GM19238 (cell line): Measurements from ENCODE around the gene C7orf57.

ENCODE experiments used
- DNase-seq: peaks from one replicate; pipeline ENCODE4 v3.0.0; 2011; ENCODE audit warnings: low spot score; ENCODE audit not compliant: insufficient read length

C7orf57 gene

DNA sequence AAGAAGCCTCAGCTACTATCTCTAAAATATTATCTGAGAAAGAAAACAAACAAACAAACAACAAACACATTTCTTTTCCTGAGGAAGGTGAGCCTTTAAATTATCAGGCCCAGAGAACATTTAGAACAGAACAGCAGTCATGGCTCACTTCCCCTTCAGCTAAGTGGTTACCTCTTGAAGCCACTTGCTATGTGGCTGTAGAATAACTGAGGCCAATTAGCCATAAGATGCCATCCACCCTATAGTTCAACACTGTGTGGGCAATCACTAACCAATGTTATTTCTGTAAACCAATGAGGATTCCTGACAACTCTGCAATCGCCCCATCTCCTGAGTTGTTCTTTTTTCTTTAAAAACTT lies 50.1 kb downstream of the C7orf57 start:
- no peak for DNase-seq

DNA sequence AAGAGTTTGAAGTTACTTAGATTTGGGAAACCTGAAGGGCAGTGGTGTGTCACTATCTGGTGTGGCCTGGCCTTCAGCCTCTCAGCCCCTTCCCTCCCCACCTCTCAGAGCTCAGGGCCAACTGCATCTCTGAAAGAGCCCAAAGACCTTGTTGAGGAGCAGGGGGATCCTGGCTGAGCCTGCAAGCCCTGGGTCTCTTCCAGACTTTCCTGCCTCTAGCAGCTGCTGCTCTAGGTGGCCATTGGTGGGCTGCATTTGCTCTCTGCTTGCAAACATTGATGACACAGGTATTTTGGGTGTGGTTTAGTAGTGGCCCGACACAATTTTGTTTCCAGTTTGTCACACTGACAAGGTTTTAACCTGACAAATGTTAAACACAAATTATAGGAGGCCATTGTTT lies 50.6 kb downstream of the C7orf57 start:
- DNase-seq = no peak

DNA sequence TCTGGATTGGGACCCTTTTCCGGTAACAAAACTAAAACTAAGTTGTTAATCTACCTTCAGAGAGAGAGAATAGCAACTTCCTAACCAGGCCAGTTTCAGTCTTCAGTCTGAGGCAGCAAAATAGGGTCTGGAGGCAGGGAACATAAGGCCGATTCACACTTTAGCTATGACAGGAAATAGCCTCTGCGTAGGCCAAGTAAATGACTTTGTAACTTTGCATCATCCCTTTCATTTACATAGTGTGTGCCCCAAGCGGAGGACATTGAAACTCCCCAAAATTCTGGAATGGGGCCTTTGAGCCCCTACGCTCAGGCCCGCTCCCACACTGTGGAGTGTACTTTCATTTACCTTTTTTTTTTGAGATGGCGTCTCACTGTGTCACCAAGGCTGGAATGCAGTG lies 52.0 kb downstream of the C7orf57 start:
- DNase-seq = no peak

DNA sequence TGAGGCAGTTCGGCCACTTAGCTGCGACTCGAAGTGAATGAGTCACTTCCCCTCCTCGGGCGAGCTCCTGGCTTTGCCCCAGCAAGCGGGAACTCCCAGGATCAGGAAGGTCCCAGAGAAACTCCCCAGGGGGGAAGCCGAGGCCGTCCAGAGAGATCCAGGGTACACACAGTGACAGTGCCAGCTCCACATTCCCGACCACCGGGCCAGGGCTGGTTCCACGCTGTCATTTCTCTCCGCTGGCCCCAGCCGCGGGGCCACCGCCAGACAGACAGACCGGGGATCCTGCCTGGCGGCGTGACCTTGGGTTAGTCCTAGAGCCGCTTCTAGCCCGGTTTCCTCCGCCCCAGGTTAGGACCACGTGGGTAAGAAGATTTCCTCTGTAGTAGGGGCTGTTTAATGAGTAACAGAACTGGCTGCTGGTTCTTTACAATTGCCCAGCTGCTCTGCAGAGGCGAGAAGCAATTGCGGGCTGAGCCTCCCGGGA lies 53.3 kb downstream of the C7orf57 start:
- DNase-seq = peak; percentile 73

DNA sequence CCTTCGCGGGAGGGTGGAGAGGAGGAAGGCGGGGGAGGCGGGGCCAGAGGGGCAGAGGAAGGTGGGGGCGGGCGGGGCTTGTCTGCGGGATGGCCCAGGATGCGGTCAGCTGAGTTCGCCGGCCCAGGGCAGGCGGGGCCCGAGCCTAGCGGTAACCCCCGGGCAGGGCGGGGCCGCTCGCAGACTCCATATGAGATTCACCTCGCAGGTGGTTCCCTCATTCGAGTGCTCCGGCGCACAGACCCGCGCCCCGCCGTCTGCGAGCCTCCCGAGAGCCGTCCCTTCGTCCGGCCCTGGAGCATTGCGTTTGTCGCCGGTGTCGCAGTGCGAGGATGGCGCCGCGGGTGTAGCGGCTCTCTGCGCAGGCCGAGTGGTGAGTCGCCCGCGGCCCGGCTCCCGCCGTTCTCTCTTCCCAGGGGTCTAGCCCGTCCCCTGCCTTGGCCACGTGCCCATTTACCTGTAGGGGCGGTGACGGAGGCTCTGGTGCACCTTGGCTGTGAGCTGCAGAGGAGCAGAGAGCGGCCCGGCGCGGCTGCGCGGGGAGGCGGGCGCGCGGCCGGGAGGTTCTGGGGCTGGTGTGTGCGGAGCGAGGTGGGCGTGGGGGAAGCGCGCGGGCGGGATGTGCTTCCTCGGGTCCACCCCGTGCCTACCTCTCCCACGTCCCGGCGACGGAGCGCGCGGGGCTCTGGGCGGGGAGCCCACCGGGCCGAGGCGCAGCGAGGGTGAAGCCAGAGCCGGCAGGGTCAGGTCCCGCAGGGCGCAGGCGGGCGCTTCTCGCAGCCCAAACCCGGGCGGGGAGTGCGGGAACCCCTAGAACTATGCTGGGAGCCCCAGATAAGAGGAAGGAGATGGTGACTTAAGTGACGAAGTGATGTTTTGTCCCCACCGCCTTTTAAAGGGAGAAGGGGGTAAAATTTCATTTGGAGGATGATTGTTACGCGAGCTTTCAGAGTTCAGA lies 54.0 kb downstream of the C7orf57 start, which contains the start of gene UPP1:
Gene UPP1, plus strand, starts transcription at position 220 of the 958 bp plus-strand sequence. CDS start 5,519 bp downstream, outside the sequence.
- no peak for DNase-seq

DNA sequence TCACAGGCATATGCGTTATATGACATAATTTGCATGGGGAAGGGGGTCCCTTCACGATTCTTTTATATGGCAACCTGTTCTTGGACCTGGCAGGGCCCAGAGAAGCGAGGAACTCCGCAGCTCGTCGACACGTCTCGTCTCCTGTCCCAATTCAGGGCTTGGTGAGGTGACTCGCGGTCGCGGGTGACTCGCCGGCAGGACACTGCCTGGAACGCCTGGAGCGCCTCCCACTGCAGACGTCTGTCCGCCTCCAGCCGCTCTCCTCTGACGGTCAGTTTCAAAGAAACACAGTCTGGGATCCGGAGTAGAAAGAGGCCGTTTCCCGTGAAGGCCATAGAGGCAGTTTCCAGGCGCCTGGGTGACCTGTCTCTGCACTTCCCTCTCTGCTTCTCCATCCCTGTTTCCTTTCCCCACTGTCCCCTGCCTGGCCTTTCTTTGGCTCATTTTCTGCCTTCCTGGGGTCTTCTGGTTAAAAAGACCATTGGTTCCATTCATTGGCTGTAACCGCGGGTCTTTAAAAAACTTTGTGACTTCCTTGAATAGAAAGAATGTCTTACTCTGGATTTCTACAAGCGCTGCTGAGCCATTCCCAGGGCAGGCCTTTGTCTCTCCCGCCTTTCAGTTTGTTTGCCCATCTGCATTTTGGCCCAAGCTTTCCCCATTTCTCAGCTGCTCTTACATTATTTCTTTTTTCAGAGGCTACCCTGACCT lies 54.9 kb downstream of the C7orf57 start:
- no peak for DNase-seq

DNA sequence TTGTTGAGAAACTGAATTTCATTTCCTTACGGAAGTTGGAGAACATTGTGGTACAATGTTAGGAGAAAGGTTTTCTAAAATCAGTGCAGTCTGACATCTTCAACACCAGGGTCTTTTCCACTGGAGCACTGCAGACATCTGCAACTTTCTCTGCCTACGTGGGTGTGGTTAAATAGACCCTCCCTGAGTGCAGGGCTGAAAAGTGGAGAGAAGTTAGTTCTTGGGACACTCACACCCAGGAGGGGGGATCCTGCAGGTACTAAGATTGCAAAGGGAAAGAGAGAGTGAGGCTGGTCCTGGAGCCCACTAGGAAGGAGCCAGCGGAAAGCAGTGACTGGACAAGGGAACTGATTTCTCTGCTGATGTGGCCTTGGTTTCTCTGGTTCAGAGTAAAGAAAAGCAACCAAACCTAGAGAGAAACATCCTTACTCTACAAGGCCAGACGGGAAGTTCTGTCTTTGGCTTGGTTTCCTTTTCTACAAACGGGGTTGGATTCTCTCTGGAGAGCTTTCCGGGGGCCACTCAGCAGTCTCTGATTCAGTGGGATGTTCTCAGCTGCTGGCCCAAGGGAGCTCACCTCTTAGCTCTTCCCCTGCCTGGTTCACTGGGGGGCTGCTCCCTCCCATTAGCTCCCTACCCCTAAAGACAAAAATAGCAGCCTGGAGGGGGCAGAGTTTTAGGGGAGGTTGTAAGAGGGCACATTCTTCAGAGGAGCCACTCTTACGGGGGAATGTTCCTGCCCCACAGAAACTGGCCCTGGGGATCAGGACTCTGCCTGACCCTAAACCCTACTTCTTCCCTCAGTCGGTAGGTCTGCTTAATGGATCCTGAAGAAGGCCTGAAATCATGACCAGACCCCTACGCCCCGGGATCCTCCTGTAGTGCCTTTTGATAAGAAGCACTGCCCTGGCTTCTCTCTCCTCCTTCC lies 56.4 kb downstream of the C7orf57 start:
- DNase-seq = no peak

DNA sequence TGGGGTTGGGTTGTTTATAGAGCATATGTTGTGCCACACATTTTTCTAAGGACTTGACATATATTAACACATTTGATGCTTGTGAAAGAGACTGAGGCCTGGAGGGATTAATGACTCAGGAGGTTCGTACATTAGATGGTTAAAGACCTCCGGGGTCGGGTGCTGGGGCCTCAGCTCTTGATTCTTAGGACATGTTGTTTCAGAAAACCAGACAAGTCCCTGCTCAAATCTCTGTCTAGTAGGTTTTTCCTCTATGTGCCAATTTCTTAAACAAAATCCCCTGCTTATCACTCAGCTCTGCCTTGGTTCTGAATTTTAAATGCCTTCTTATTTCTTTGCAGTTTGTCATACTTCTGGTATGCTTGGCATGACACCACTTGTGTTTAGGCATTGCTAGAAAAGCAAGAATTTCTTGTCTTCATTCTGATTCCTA lies 59.5 kb downstream of the C7orf57 start:
- DNase-seq = no peak

DNA sequence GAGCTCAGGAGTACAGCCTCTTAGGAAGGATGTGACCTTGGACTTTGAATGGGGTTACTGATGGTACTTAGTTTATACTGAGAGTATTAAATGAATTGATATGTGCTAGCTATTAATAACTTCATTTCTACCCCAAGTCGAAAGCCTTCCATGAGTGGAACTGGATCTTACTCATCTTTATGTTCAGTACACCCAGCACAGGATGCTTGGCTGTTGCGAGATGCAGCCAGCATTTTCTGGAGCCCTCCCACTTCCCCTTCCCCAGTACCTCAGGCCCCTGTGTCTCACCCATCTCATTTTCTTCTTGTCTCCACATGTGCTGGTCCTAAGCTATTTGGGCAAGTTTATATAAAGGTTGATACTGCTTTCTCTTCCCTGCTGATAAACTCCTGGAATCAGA lies 60.9 kb downstream of the C7orf57 start:
- DNase-seq = no peak

DNA sequence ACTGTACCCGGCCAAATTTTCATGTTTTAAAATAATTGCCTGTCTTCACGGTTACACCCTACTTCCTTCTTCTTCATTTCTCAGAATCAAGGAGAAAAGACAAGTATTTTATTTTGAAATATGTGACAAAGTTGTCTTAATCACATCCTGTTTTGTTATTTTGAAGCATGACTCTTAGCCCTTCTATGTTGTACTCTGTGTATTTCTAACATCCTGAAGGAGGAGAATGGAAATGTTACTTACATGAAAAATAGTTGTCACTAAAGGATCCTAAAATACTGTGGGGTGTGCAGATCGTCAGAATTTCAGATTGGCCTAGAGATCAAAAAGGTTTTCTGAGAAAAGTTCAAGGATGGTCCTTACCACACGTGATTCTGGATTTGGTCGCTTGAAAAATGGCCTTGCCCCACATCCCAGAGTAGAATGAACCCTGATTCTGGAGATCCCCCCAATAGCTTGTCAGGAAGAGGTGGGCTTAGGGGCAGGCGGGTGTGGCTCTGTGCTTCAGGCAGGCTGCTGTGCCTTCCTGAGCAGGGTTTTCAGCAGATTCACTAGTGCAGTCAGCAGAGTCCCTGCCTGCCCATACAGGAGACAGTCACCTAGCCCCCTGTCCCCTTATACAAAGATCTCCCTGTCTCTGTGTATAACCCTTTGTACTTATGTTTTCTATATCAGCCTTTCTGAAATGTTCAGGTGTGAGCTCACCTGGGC lies 62.3 kb downstream of the C7orf57 start:
- DNase-seq = no peak

DNA sequence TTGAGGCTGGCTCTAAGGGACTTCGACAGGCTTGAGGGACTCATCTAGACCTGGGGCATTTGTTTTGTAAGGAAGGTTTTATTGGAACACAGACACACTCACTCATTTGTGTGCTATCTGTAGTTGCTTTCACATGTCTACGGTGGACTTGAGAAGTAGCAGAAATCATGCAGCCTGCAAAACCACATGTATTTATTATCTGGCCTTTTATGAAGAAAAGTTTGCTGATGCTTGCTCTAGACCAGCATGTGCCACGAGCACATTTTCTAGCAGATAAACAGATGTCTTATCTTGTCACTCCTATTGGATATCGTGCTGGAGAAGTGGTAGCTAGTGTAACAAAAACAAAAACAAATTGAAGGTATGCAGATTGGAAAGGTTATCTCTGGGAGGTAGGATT lies 63.5 kb downstream of the C7orf57 start:
- DNase-seq = no peak

DNA sequence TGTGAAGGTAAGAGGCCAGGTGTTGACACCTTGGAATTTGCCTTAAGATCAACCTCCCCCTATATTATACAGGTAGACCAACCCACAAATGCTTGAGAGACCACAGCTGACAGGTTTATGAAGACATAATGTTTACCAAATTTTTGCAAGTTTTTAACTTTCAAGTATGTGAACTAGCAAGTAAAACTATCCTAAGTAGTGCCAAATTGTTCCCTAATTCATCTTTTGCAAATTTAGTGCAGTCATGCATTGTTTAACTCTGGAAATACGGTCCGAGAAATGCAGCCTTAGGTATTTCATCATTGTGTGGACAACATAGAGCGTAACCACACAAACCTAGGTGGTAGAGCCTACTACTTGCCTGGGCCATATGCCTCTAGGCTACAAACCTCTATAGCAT lies 64.4 kb downstream of the C7orf57 start:
- DNase-seq = no peak

DNA sequence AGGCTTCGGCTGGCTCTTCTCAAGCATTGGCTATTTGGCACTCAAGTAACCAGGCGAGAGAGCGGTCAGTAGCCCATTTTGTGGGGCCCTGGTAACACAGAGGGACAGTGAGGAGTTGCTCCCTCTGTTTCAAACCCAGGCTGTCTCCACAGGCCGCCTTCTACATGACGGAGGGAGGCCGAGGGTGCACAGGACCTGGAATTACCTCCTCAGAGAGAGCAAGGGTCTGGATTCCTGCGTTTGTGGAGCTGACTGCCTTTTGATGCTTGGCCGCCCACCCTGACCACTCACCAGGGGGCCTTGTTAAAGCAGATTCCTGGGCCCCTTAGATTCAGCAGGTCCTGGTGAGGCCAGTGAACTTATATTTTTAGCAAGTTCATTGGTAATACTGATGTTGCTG lies 66.0 kb downstream of the C7orf57 start:
- DNase-seq = no peak

DNA sequence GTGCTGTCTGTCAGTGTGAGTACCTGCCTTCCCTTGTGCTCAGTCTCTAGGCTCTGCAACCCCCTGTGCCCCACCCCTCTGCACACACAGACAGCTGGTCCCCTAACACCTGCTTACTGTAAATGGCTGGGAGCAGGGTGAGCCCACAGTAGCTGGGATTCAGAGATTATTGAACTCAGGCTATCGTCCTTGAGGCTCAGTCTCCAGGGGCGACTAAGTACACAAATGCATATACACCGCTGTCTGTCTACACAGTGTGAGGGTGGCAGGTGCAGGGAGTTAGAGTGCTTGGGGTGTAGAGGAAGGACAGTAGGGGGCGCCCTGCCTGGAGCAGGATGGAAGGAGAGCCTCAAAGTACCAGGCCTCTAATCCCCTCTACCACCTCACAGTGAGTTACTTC lies 66.6 kb downstream of the C7orf57 start:
- DNase-seq = no peak

DNA sequence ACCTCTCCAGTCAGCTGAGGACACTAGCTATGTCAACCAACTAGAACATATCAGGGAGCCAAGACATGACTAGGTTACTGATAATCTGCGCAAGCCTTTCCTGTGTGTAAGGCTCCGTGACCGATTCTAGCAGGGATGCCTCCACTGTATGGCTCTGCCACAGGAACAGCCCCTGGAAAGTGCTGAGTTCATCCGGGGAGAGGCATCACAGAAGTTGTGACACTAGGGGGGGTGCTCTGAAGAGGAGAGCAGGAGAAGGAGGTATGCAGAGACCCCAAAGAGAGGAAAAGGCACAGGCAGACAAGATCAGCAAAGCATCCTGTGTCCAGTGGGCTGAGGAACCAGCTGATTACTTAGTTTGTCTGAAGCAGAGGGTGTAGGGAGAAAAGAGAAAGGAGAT lies 67.2 kb downstream of the C7orf57 start:
- DNase-seq = no peak

DNA sequence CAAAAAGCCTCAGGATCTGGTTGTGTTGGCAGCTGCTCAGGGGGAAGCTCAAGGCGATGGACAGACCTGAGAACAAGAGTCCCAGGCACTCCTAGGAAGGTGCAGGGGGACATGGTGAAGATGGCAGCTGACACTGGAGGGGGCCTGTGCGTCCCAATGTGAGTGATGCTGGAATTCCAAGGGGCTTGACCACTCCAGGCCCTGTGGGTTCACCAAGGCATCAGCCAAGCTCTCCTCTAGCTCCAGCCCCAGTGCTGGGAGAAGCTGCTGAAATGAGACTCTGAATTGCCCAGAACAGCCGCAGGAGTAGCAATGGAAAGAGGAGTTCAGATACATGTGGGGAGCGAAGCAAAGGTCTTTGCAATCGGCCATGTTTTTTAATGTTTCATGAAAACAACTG lies 69.7 kb downstream of the C7orf57 start:
- DNase-seq = no peak

DNA sequence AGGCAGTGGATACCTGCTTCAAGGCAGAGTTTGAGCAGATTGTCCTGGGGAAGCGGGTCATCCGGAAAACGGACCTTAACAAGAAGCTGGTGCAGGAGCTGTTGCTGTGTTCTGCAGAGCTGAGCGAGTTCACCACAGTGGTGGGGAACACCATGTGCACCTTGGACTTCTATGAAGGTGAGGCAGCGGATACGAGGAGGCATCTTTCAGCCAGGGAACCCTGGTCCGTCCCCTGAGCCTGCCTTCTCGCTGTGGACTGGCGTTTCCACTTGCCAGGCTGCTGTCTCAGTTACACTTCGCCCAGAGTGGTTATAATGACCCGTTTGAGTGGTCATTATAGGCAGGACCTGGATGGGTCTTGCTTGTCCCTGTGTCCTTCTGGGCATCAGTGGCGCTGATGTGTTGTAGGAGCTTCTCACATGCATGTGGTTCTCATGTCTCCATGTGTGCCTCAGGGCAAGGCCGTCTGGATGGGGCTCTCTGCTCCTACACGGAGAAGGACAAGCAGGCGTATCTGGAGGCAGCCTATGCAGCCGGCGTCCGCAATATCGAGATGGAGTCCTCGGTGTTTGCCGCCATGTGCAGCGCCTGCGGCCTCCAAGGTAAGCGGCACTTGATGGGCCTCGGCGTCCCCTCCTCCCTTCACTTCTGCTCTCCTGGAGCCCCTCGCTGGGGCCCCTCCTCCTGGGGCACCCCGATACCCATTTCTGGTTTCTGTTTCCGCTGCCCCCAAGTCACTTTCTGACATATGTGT lies 71.7 kb downstream of the C7orf57 start:
- no peak for DNase-seq

DNA sequence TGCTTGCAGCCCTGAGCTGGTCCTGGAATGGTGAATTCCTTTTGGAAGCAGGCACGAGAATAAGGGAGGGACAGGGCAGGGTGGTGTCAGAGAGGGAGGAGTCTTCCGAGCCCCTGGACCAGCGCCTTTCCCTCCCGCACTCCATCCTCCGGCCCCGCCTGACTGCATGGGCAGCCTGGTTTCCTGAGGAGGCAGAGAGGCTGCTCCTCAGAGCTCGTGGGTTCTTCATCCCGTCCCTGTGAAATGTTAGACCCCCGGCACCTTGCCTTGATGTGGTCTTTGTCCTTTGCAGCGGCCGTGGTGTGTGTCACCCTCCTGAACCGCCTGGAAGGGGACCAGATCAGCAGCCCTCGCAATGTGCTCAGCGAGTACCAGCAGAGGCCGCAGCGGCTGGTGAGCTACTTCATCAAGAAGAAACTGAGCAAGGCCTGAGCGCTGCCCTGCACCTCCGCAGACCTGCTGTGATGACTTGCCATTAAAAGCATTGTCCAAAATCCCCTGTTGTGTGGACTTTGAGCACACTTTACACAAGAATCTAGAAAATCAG lies 72.7 kb downstream of the C7orf57 start:
- DNase-seq = no peak

DNA sequence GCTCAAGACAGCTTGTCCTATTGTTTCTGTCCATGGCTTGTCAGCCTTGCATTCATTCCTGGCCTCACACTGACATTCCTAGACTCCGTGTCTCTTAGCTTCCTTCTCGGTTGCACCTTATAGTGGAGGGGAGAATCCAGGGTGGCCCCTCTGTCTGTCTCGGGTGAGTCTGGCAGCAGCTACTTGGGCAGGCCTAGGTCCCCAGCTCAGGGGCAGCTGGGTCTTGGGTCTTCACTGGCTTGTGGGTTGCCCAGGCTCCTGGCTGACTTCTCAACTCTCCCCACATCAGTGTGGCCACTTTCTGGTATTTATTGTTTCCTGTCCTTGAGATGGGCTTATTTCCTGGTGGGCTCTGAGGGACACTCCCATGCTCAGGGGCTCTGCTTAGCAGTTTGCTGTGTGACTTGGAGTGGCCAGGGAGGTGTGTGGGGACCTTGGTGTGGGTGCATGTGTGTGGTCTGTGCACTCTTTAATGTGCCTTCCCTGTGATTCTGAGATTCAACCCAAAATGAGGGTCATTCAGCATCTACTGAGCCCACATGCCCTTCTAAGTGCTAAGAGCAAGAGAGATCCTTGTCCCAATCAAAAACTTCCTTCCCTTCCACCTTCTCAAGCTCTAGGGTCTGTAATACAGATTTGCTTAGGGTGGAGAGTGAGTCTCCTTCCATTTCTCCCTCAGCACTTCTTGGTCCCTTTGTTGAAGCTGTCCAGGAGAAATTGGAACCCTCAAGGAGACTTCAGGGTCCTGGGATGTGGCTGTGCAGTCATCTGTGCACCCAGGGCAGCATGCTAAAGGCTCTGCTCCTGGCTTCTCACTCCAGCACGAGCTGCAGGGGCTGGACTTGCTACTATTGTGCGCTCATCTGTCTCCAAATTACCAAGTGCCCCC lies 73.9 kb downstream of the C7orf57 start:
- DNase-seq = no peak
